ENCODE results near the gene PLXNA3.
A peak's percentile ranks its signal among the peaks of the same experiment; 100 is the strongest.

The PLXNA3 gene

DNA sequence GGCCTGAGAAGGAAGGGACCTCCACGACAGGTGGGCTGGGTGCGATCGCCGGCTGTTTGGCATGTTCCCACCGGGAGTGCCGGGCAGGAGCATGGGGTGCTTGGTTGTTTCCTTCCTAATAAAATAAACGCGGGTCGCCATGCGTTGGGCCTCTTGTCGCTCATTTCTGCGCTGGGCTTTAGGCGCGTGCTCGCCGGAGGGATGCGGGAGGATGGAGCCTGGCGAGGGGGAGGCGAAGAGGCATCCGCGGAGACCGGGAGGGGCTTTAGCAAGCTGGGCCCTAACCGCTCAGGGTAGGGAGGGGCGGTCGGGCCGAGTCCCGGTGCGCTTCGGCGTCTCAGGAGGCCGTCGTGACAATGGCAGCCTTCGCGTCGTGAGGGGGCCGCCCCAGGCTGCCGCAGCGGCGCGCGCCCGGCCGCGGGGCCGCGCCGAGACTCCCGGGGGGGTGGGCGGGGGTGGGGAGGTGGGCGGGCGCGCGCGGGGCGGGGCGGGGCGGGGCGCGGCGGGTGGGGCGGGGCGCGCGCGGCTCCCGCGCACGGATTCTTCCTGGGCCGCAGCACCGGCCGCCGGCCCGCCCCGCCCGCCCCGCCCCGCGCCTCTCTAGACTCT, 21.6 kb upstream of the PLXNA3 start:
- peak; percentile 42 for DNase-seq

DNA sequence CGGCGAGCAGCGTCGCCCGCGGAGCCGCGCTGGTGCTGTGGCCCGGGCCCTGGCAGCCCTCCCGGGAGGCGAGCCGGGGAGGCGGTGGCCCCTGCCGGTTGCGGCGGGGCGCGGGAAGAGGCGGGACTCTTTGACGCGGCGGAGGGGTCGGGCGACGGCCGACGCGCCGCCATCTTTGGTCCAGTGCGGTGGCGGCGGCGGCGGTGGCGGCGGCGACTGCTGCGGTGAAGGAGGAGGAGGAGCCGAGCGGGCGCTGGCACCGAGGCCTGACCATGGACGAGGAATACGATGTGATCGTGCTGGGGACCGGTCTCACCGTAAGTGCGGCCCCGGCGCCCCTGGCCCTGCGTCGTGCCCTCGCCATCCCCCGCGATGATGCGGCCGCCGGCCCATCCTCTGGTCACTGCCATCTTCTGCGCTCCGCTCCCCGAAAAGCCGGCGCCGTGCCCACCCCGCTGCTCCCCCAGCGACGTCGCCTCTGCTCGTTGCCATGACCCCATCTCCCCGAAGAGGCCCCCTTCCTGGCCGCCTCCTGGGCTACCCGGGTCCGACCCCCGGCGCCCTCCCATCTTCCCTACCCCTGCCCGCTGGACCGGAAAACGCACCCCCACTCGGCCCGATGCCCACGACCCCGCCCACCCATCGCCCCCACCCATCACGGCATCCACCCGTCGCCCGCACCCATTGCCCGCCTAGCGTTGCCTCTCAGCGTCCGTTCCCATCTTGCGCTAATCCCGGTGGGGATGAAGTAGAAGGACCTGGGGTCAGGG, 20.9 kb upstream of the PLXNA3 start, which contains the start of gene GDI1:
Gene GDI1 (plus strand): TSS at position 172 of the 770 bp plus-strand sequence. CDS start 101 bp downstream, at position 273.
- DNase-seq = peak; percentile 32

DNA sequence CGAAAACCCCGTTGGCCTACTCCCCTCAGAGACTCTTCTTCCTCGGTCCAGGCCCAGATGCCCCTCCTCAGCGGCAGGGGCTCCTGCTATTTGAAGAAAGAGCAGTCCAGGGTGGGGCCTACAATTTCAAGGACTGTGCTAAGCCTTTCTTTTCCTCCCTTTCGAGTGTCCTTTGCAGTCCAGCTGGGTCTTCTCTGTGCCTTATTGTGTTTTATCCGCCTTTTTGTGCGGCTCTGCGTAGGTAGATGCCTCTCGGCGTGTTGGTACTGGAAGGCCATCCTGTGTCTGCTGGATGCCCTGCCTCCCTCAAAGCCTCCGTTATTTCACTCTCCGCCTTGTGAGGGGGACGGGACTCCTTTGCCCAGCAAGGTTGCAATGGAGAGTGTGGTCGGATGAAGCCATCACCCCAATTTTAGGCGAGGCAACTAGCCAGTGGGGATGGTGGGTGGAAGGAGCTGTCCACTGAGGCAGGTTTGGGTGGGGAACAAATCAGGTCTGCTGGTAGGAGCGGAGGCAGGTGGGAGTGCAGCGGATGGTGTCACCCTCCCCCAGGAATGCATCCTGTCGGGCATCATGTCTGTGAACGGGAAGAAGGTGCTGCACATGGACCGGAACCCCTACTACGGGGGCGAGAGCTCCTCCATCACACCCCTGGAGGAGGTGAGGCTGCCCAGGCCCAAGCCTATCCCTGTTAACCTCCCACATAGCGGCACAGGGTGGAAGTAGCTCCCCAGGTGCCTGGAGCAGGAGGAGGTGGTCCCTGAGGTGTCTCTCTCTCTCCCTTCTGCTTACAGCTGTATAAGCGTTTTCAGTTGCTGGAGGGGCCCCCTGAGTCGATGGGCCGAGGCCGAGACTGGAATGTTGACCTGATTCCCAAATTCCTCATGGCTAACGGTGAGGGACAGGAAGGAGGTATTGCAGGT, 19.8 kb upstream of the PLXNA3 start:
- no peak for DNase-seq

DNA sequence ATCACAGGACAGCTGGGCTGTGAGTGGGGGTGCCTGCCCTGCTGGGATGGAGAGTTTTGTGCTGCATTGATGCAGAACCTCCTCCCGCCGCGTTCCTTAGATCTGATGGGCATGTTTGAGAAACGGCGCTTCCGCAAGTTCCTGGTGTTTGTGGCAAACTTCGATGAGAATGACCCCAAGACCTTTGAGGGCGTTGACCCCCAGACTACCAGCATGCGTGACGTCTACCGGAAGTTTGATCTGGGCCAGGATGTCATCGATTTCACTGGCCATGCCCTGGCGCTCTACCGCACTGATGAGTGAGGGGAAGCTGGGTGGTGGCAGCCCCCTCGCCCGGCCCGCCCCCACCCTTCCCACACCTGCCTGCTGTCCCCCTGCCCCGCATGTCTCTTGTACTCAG, 18.2 kb upstream of the PLXNA3 start:
- DNase-seq = no peak

DNA sequence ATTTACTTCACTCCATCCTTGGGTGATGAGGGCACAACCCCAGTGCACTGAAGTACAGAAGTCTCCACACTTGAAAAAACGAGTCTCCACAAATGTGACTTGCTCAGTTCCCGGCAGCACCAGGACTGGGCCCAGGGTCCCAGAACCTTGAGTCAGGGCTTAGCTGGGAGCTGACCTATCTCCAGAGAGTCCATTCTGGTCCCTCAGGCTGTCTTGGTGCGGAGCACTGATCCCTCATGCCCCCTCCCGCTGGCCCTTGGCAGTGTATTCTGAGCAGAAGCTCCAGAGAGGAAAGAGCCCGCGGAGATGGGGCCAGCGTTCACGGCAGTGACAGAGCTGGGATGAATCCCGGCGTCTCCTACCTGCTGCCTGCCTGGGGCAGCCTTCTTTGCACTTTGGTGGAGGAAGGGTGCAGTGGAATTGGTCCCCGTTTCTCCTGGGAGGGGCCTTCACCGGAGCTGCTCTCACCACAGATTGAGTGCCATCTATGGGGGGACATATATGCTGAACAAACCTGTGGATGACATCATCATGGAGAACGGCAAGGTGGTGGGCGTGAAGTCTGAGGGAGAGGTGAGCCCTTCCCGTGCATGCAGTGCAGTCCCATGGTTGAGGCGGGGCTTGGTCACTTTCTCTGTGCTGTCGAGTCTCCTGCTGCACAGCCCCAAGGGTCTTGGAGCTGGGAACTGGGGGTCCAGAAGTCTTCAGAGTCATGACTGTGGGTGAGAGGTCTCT, 17.3 kb upstream of the PLXNA3 start:
- DNase-seq = no peak

DNA sequence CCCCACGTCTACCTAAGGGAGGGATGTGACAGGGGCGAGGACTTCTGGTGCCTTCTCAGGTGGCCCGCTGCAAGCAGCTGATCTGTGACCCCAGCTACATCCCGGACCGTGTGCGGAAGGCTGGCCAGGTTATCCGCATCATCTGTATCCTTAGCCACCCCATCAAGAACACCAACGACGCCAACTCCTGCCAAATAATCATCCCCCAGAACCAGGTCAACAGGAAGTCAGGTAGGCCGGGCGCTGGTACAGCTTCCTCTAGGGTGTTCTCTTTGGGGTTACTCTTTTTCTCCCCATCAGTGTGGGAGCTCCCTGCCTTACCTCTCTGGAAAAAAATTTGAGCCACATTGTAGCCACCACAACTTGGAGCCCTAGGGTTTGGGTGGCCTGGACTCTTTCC, 16.5 kb upstream of the PLXNA3 start:
- no peak for DNase-seq

DNA sequence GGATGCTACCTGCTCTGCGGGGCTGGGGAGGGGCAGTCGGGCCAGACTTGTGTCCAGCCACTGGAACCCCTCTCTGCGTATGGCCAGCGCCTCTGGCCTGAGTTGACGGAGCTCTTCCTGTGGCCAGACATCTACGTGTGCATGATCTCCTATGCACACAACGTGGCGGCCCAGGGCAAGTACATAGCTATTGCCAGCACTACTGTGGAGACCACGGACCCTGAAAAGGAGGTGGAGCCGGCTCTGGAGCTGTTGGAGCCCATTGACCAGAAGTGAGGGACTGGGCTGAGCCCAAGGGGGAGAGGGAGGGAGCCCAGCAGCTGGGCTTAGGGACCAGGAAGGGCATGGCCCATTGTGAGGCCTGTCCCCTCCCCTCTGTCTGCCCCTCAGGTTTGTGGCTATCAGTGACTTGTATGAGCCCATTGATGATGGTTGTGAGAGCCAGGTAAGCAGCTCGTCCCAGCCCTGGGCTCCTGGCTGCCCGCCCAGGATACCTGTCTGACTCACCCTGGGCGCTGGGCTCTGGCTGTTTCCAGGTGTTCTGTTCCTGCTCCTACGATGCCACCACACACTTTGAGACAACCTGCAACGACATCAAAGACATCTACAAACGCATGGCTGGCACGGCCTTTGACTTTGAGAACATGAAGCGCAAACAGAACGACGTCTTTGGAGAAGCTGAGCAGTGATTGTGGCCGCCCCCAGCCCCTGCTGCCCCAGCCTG, 15.9 kb upstream of the PLXNA3 start:
- DNase-seq = no peak

DNA sequence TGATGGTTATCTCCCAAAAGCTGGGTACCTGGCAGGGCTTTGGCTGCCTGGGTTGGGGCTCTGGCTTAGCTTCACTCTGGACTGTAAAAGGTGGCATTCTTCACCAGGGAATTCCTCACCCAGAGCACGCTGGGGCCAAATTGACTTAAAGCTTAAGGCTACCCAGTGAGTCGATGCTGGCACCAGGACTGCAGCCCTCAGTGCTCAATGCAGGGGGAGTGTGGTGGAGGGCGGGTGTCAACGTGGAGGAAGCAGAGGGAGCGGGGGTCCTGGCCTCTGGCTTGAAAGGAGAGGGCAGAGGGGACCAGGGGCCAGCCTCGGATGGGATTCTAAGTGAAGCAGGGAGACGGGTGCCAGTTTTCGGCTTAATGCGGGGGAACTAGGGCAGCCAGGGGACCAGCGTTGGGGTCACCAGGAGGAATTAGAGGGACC, 14.6 kb upstream of the PLXNA3 start:
- DNase-seq = no peak

DNA sequence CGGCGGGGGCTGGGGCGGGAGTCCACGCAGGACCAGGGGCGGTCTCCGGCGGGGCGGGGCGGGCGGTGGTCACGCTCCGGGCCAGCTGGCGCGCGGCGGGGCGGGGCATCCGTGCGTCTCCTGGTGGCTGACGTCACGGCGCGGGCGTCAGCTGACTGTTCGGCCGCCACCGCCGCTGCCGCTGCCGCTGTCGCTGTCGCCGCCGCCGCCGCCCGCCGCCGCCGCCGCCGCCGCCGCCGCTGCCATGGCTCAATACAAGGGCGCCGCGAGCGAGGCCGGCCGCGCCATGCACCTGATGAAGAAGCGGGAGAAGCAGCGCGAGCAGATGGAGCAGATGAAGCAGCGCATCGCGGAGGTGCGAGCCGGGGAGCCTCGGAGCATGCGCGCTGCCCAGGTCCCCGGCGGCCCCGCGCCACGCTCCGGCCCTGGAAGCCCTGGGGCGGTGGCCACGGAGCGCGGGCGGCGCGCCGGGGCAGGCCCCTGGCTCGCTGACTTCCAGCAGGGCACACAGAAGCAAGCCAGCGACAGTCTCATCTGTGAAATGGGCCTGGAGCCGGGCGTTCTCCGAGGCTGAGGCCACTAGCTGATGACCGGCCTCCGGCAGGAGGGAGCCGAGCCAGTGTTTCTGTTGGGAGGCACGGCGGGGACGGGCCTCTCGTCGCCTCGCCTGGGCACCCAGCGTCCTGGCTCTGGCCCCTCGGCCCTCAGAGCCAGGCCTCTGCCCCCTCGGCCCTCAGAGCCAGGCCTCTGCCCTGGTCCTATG, 13.9 kb upstream of the PLXNA3 start, which contains the start of gene FAM50A:
Gene FAM50A (plus strand): TSS at position 150 of the 763 bp plus-strand sequence. CDS start 95 bp downstream, at position 245.
- DNase-seq = peak; percentile 79

DNA sequence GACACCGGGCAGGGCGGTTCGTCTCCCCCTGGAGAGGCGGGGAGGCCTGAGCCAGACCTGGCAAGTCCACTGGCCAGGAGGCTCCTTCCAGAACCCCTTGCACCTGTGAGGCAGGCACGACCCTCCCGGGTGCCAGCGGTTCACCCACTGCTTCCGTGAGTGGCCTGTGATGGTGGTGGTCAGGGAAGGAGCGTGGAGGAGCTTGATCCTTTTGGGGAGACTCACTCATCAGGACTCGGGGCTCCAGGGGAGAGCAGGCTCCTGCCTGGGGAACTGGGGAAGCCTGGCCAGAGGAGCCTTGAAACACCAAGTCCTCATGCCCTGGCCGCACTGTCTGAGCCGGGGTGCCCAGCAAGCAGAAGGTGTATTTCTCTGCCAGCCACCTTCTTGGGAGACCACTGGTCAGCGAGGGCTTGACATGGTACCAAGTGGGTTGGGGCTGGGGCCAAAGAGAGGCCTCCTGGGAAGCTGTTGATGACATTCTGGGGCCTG, 13.3 kb upstream of the PLXNA3 start:
- DNase-seq = no peak

DNA sequence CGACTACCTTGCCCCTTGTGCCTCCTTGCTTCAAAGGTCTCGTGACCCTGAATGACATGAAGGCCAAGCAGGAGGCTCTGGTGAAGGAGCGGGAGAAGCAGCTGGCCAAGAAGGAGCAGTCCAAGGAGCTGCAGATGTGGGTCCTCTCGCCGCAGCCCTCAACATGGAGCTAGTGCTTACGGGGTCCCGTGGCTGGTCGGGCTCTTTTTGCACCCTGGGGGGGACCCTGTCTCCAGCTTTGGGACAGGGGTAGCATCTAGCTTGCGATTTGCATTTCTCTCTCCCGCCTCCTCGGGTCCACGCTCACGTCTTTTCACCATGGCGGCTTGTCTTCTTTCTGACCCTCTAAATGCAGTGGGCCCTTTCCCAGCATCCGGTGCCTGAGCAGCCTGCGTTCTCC, 12.3 kb upstream of the PLXNA3 start:
- DNase-seq = no peak

DNA sequence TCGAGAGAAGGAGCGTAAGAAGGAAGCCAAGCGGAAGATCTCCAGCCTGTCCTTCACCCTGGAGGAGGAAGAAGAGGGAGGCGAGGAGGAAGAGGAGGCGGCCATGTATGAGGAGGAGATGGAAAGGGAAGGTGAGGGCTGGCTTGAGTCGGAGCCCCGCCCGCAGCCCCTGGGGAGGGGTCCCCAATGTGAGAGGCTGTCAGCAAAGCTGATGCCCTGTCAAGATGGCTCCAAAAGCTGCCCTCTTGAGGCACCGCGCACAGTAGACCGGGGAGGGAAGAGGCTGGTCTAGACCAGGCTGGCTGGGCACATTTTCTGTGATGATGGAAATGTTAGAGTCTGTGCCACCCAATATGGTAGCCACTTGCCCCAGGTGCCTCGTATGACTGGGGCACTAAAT, 11.7 kb upstream of the PLXNA3 start:
- no peak for DNase-seq

DNA sequence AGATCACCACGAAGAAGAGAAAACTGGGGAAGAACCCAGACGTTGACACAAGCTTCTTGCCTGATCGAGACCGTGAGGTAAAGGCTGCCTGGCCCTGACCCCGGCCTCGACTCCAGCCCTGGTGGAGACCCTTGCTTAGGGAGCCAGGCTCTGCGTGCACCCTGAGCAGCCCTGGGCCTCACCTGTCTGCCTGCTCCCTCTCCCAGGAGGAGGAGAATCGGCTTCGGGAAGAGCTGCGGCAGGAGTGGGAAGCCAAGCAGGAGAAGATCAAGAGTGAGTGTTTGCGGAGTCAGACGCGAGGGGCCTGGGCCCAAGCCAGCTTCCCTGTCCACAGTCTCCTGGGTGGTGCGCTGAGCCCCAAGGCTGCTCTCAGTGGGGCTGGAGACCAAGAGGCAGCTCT, 9.6 kb upstream of the PLXNA3 start:
- no peak for DNase-seq

DNA sequence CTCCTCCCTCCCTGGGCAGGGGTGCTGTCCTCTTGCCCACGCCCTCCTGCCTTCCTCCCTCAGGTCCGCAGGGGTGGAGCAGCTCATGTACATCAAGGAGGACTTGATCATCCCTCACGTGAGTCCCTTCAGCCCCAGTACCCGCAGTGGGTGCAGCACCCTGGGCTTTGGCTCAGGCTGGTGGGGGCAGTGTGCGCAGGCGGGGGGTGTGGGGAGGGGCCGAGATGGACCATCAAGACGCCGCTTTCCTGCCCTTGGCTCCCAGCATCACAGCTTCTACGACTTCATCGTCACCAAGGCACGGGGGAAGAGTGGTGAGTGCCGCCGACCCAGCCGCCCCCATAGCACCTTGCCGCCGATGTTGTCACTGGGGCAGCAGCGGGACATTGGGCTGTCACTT, 8.5 kb upstream of the PLXNA3 start:
- DNase-seq = no peak

DNA sequence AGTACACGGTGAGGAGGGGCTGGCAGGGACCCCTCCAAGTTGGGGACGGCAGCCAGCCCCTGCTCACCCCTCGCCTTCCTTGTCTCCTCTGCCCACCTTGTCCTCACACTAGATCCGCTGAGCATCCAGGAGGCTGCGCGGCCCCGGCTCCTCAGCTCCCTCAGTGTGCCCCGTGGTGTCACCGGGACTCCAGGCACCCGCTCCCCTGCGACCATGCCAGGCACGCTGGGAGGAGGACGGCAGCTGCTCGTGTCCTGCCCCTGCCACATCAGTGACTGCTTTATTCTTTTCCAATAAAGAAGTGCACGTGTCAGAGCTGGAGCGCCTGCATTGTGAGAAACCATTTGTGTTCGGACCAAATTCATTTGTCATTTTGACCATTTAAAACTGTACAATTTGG, 7.8 kb upstream of the PLXNA3 start:
- no peak for DNase-seq

DNA sequence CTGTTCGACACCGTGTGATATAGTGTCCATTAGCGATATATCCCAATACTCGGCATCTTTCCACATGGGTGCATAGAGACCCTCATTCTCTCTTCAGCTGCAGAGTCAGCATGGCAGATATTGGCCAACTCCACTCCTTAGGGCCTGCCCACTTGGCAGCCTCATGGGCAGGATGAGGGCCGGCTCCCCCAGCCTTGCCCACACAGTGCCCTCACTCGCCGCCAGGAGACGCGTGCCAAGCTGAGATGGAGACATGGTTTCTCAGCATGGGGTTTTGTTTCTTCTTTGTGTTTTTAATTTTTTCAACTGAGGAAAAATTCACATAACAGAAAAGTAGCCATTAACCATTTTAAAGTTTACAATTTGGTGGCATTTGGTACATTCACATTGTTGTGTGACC, 5.3 kb upstream of the PLXNA3 start:
- no peak for DNase-seq

DNA sequence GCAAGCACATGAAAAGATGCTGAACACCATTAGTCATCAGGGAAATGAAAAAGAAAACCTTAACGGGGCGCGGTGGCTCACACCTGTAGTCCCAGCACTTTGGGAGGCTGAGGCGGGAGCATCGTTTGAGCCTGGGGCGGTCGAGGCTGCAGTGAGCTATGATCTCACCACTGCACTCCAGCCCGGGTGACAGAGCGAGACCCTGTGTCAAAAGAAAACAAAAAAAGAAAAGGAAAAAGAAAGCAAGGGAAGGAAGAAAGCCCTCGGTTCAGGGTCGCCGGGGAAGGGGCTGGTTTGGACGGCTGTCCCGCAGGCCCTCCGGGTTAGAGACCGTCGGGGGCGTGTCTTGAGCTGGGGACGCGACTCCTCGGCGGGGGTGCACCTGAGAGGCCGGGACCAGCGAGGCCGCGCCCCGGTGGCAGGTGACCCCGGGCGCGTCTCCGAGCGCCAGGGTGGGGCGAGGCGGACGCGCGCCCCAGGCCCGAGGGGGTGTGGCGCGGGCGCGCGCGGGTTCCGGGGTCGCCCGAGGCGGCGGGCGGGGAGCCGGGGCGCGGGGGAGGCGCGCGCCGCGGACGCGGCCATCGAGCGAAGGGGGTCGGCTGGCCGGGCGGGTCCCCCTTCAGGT, 478 bp upstream of the PLXNA3 start:
- DNase-seq = peak; percentile 32

DNA sequence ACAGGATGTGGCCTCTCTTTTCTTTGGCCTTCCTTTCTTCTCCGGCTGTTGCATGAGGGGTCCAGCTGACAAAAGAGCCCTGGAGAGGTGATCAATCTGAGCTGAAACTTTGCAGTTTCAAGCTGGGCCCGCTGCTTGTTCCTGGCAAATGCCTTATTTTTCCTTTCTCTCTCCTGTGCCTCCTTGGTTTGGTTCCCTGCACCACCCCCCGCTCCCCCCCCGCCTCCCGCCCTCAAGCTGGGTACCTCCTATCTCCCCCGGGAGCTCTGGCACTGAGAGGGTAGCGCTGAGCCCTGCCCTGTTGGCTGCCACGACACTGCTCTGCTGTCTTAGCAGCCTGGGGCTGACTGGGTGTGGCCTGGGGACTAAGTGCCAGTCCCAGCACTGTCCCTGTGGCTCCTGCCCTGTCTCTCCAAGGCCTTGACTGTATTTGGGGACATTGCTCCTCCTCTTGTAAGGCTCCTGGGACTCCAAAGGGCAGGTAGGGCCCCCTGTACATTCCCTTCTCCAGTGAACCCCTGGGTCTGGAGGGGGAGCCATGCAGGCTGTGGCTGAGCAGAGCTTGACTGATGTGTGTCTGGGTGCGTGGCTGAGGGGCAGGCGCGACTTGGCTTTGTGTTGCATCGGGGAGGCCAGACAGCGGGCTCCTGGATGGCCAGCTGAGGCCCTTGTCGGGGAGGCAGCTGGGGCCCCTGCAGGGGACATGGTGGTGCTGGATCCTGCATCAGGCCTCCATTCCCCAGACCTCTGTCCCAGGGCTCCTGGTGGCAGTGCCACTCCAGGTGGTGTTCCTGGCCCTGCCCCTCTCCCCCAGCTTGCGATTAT, 1.1 kb downstream of the PLXNA3 start:
- DNase-seq = peak; percentile 16

DNA sequence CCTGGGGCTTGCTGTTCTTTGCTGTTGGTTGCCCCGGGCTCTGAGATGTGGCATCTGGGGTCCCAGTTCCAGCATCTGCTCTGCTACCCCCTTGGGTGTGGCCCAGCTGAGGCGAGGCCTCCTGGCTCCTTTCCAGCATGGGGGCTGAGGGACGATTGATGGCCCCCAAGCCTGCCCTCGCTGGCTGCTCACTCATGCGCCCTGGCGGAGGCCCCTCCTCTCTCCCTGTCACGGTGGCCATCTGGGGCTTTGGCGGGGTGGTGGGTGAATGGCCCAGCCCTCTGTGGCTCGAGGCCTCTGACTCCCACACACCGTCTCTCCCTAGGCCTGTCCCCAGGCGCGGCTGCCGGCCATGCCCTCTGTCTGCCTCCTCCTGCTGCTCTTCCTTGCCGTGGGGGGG, 1.8 kb downstream of the PLXNA3 start:
- no peak for DNase-seq

DNA sequence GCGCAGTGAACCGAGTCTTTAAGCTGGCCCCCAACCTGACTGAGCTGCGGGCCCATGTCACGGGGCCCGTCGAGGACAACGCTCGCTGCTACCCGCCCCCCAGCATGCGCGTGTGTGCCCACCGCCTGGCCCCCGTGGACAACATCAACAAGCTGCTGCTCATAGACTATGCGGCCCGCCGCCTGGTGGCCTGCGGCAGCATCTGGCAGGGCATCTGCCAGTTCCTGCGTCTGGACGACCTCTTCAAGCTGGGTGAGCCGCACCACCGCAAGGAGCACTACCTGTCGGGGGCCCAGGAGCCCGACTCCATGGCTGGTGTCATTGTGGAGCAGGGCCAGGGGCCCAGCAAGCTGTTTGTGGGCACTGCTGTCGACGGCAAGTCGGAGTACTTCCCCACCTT, 2.2 kb downstream of the PLXNA3 start:
- DNase-seq = no peak

Data from inflammatory macrophage treated with lipopolysaccharide for 4 hours (primary cell).